ENCODE results near the gene COL11A1. TPM values are rescaled to one million over a fixed set of nuclear protein-coding genes. Genes with fewer than 3 reads are reported as not detected.

The COL11A1 gene
- total and polyA plus RNA-seq, 7 donors, result 0.03 to 0.76 (median 0.62) TPM; not detected in 4

DNA sequence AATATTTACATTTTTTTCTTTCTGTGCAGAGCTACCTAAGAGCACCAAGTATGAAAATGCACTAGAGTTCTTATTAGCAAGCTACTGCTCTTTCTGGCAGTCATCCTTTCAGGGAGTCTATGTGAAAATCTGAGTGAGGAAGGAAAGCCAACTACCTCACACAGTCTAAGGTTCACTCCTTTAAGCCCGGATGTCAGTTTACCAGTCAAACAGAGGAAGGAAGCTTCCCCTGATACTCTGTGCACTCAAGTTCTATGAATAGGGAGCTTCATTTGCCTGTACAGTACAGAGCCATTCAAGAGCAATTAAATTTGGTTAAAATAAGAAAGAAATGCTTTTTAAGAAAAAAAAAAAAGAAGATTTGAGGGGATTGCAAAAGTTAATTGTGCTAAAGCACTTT lies 6.9 kb downstream of the COL11A1 start:
- 51 to 56% (median 53%) methylated on average over 1 of the region's 1 CpG for WGBS, 3 donors
- no peaks in the 10 kb centered on the region for H3K36me3 ChIP-seq (ENCODE audit: insufficient read depth in 1 of 2, low read depth in 1 of 2)

DNA sequence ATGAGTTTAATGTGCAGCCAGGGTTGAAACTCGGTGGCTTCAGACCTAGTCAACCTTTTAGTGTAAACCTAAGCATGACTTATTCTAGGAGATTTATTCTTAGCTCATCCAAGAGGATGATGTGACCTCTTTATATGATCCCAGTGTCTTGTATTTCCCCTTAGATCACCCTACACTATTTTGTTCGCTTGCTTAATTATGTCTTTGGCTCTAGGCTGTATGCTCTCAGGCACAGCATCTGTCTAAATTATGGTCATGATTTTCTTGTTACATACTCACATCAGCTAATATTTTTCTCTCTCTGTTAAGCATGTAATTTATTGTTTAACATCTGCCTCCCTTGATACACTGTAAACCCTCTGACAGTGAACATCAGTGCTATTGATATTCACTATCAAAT lies 19.1 kb downstream of the COL11A1 start:
- H3K9me3 ChIP-seq, result no peaks in the 10 kb centered on the region
- intact Hi-C loops (cut with DNase I), result no loop called here
- no peaks in the 10 kb centered on the region for H3K4me1 ChIP-seq
- H3K27ac ChIP-seq, result no peak overlapping the region
- WGBS, 3 donors, result 61 to 69% (median 66%) methylated on average over 2 of the region's 2 CpGs
- ATAC-seq (no peak), DNase-seq (no peak)
- no peaks in the 10 kb centered on the region for H3K27me3 ChIP-seq (ENCODE audit: insufficient read depth in 3 of 3, low read length in 2 of 3)
- TF ChIP-seq, protein P1, sequence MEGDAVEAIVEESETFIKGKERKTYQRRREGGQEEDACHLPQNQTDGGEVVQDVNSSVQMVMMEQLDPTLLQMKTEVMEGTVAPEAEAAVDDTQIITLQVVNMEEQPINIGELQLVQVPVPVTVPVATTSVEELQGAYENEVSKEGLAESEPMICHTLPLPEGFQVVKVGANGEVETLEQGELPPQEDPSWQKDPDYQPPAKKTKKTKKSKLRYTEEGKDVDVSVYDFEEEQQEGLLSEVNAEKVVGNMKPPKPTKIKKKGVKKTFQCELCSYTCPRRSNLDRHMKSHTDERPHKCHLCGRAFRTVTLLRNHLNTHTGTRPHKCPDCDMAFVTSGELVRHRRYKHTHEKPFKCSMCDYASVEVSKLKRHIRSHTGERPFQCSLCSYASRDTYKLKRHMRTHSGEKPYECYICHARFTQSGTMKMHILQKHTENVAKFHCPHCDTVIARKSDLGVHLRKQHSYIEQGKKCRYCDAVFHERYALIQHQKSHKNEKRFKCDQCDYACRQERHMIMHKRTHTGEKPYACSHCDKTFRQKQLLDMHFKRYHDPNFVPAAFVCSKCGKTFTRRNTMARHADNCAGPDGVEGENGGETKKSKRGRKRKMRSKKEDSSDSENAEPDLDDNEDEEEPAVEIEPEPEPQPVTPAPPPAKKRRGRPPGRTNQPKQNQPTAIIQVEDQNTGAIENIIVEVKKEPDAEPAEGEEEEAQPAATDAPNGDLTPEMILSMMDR (IDR thresholded peaks at IDR 0.05), result no peak
- no peak overlapping the region for H3K4me3 ChIP-seq
- no peaks in the 10 kb centered on the region for H3K36me3 ChIP-seq (ENCODE audit: insufficient read depth in 1 of 2, low read depth in 1 of 2)

More for the DNA sequence above, 6.9 kb downstream of the COL11A1 start:
- DNase-seq (no peak), ATAC-seq (no peak)
- H3K27ac ChIP-seq, result no peak overlapping the region
- no peak overlapping the region for H3K4me3 ChIP-seq
- no peaks in the 10 kb centered on the region for H3K9me3 ChIP-seq
- no peaks in the 10 kb centered on the region for H3K4me1 ChIP-seq
- TF ChIP-seq, protein P1 (IDR thresholded peaks at IDR 0.05), result no peak
- peaks cover 0 to 4% (median 0%) of the 10 kb centered on the region in 3 donors for H3K27me3 ChIP-seq (ENCODE audit: insufficient read depth in 3 of 3, low read length in 2 of 3)
- intact Hi-C loops (cut with DNase I), result loop anchor here in 1 of 2 donors (10.0 kb wide), 1 partner anchor 353 kb away; no protein-coding TSS in a partner anchor

DNA sequence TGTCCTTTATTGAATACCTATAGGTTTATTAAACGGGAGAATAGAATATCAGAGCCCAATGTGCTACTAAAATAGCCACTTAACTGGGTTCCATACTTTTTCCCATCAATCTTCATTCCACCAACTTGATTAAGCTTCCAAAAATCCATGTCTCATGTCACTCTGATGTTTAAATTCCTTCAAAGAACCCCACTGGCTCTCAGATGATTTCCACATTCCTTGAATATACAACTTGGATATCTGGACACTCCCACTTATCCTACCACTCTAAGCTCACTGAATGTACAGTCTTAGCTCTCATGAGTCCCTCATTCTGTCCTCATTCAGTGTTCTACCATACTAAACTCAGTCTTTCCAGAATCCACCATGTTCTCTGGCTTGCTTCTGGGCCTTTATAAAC lies 21.1 kb downstream of the COL11A1 start:
- Histone ChIP-seq H3K9me3 (no peaks in the 10 kb centered on the region), H3K27me3 (ENCODE audit: insufficient read depth in 3 of 3, low read length in 2 of 3) (no peaks in the 10 kb centered on the region), H3K36me3 (ENCODE audit: insufficient read depth in 1 of 2, low read depth in 1 of 2) (no peaks in the 10 kb centered on the region), H3K4me3 (no peak overlapping the region), H3K4me1 (no peaks in the 10 kb centered on the region), H3K27ac (no peak overlapping the region)
- intact Hi-C loops (cut with DNase I), result no loop called here
- DNase-seq, result no peak
- ATAC-seq, result no peak
- WGBS, 3 donors, result 71 to 78% (median 76%) methylated on average over 1 of the region's 1 CpG
- TF ChIP-seq, protein P1 (IDR thresholded peaks at IDR 0.05), result no peak

DNA sequence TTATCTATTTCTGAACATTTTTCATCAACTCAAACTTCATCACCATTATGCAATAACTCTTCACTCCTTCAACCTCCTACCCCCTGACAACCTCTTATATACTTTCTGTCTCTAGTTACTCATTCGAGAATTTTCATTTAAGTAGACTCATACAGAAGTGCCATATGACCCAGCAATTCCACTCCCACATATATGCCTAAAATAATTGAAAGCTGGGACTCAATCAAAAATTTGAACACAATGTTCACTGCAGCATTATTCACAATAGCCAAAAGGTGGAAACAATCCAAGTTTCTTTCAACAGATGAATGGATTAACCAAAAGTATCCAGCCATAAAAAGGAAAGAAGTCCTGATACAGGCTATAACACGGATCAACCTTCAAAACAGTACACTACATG lies 24.1 kb downstream of the COL11A1 start:
- 20 to 46% (median 29%) methylated on average over 2 of the region's 2 CpGs for WGBS, 3 donors

More for the DNA sequence above, 24.1 kb downstream of the COL11A1 start:
- TF ChIP-seq, protein P1 (IDR thresholded peaks at IDR 0.05), result no peak
- Histone ChIP-seq H3K9me3 (no peaks in the 10 kb centered on the region), H3K4me3 (no peak overlapping the region), H3K36me3 (ENCODE audit: insufficient read depth in 1 of 2, low read depth in 1 of 2) (no peaks in the 10 kb centered on the region), H3K4me1 (no peaks in the 10 kb centered on the region), H3K27me3 (ENCODE audit: insufficient read depth in 3 of 3, low read length in 2 of 3) (no peaks in the 10 kb centered on the region), H3K27ac (no peak overlapping the region)
- DNase-seq (no peak), ATAC-seq (no peak)
- intact Hi-C loops (cut with DNase I), result no loop called here

All from psoas muscle (tissue), 8 donors.